CD4-positive, CD25-positive, alpha-beta regulatory T cell (primary cell): ENCODE results near the gene RAP2A. TPM values are rescaled to one million over a fixed set of nuclear protein-coding genes. Genes with fewer than 3 reads are reported as not detected.

ENCODE experiments used
- ATAC-seq, 2 donors: fragments of 150-1000 bp; cut with Tn5 transposase; one replicate each; pipeline ENCODE4 v1.10.0; 2021; ENCODE audit warnings: low read depth in 2 of 2, moderate number of reproducible peaks in 2 of 2, moderate library complexity in 1 of 2
- DNase-seq, 3 donors: peaks; one replicate each; pipeline versions ENCODE4 v3.0.0 to v3.0.0-alpha.2; 2012 to 2022; ENCODE audit warnings: mixed read lengths in 1 of 3
- H3K27ac ChIP-seq: one replicate; pipeline ENCODE4 v1.7.0; 2013; ENCODE audit warnings: mild to moderate bottlenecking, low read length; ENCODE audit not compliant: insufficient read depth, poor library complexity, severe bottlenecking
- H3K27me3 ChIP-seq: one replicate; pipeline ENCODE4 v1.7.0; 2013; ENCODE audit warnings: low read length; ENCODE audit not compliant: control insufficient read depth, insufficient read depth
- H3K36me3 ChIP-seq: one replicate; pipeline ENCODE4 v1.7.0; 2013; ENCODE audit warnings: mild to moderate bottlenecking, low read length, moderate library complexity; ENCODE audit not compliant: control insufficient read depth, insufficient read depth
- H3K4me1 ChIP-seq: 2 replicates; pipeline ENCODE4 v1.7.0; 2013; ENCODE audit warnings: mild to moderate bottlenecking, low read length; ENCODE audit not compliant: insufficient read depth, control insufficient read depth, poor library complexity, severe bottlenecking
- H3K4me3 ChIP-seq: one replicate; pipeline ENCODE4 v1.7.0; 2013; ENCODE audit warnings: low read depth, mild to moderate bottlenecking, low read length, moderate library complexity
- H3K9me3 ChIP-seq, 2 experiments: 1 replicate in 1 of 2; 2 replicates in 1 of 2; pipeline ENCODE4 v1.7.0; 2013; ENCODE audit warnings: low read length in 2 of 2, mild to moderate bottlenecking in 1 of 2, moderate library complexity in 1 of 2; ENCODE audit not compliant: control insufficient read depth in 2 of 2
- H3K27ac Mint-ChIP-seq, 3 donors: one replicate each; pipeline ENCODE4 v1.8.0; 2020 to 2022; ENCODE audit warnings: mild to moderate bottlenecking in 3 of 3, mixed read lengths in 3 of 3, moderate library complexity in 2 of 3
- H3K27me3 Mint-ChIP-seq: one replicate; pipeline ENCODE4 v1.8.0; 2022; ENCODE audit warnings: mild to moderate bottlenecking, mixed read lengths
- H3K36me3 Mint-ChIP-seq: one replicate; pipeline ENCODE4 v1.8.0; 2020; ENCODE audit warnings: mixed read lengths
- H3K4me1 Mint-ChIP-seq, 4 donors: one replicate each; pipeline ENCODE4 v1.8.0; 2020 to 2022; ENCODE audit warnings: mixed read lengths in 4 of 4, mild to moderate bottlenecking in 1 of 4
- H3K4me3 Mint-ChIP-seq, 4 donors: one replicate each; pipeline ENCODE4 v1.8.0; 2020 to 2022; ENCODE audit warnings: mild to moderate bottlenecking in 4 of 4, mixed read lengths in 4 of 4, moderate library complexity in 3 of 4
- H3K9me3 Mint-ChIP-seq, 7 donors: one replicate each; pipeline ENCODE4 v1.8.0; 2020 to 2022; ENCODE audit warnings: mixed read lengths in 7 of 7, mild to moderate bottlenecking in 3 of 7, moderate library complexity in 2 of 7
- polyA plus RNA-seq, 4 donors: library from polyadenylated mRNA; unstranded; fragments of 300-500 nt; fragmentation: Illumina TruSeq; gene quantifications; one replicate each; pipeline ENCODE4 v1.2.3, GENCODE V29; 2021
- total RNA-seq: library from RNA; stranded (reverse); gene quantifications from one replicate; pipeline ENCODE4 v1.2.3, GENCODE V29; 2022

The RAP2A gene
- total and polyA plus RNA-seq, 5 donors from 2014 or later, result 2.6 to 24.0 (median 4.9) TPM

DNA sequence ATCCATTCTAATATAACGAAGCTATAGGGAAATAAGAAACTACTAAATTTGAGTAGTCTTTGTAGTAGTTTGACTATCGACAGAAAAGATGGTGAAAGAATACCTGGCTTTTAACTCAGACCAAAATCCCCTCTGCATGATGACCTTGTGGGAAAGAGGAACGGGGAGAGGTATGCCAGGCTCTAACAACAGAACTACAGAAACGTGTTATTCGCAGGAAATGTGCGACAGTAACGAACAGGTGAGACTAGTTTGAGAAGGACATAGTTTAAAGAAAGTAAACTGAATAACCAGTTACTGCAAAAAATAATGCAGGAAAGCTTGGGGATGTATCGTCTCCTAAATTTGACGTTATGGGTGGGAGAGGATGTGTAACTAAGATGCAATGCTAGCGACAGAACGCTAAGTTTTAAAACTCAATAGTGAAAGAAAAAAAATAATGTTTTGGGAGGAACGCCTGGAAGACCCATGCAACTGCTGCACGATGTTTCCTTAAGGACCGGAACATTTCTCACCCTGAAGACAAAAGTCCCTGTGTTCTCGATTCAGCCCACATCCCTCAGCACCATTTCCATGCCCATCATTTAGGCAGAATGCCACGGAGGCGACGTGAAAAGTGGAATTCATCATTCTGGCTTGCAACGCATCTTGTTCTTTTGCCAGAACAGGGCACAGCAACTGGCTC, 1.6 kb upstream of the RAP2A start:
- H3K36me3 ChIP-seq, result no peaks in the 10 kb centered on the region
- ATAC-seq (no peak), DNase-seq (peak in 1 of 3 donors; percentile 7)
- Mint-ChIP-seq H3K27ac (peak overlapping the region; percentile 99 to 100 (median 99)), H3K4me1 (peaks cover 10 to 33% (median 25%) of the 10 kb centered on the region in 4 donors), H3K27me3 (peaks cover 11% of the 10 kb centered on the region), H3K36me3 (no peaks in the 10 kb centered on the region), H3K4me3 (peak overlapping the region; percentile 91 to 99 (median 98)), H3K9me3 (peaks cover 0 to 1% (median 0%) of the 10 kb centered on the region in 7 donors)
- H3K9me3 ChIP-seq, result no peaks in the 10 kb centered on the region
- H3K4me1 ChIP-seq, result peaks cover 28% of the 10 kb centered on the region
- peak overlapping the region; percentile 99 for H3K27ac ChIP-seq
- H3K27me3 ChIP-seq, result peaks cover 2% of the 10 kb centered on the region
- peak overlapping the region; percentile 98 for H3K4me3 ChIP-seq

DNA sequence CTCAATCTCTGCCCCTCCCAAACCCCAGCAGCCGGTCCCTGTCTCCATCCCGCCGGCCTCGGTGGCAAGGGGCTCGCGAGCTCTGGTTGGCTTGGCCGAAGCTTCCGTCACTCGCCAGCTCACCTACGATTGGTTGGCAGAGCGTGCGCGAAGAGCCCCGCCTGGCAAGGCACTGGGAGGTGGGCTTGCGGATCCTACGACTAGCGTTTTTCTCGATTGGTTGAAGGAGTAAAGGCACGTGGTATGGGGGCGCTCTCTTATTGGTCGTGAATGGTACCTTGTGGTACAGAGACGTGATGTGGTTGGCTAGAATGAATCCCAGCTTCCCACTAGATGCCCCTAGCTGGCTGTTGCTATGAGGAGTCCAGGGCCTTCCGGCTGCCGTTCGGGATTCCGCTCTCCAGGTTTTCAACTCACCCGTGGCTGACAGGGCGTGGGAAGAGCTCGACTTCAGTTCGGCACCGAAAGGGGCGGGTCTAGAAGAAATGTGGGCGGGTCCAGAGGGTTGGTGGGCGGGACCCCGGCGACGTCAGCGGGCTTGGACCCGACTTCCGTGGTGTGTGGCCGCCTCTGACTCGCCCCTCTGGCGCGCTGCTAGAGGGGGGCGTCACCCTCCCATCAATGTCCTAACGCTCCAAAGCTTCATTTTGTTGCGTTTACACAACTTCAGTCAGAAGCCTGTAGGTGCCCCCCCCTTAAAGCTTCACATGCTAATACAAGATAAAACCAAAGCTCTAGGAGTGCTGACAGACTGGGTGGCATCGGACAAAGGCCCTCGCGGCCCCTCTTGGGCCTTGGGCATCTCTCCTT, 847 bp upstream of the RAP2A start:
- DNase-seq, result peak; percentile 96 to 99 (median 99)
- Mint-ChIP-seq H3K27me3 (peaks cover 11% of the 10 kb centered on the region), H3K36me3 (no peaks in the 10 kb centered on the region), H3K4me3 (peak overlapping the region; percentile 91 to 99 (median 98)), H3K27ac (peak overlapping the region; percentile 99 to 100 (median 99)), H3K9me3 (peaks cover 0 to 1% (median 0%) of the 10 kb centered on the region in 7 donors), H3K4me1 (peaks cover 10 to 33% (median 26%) of the 10 kb centered on the region in 4 donors)
- H3K27ac ChIP-seq, result peak overlapping the region; percentile 99
- H3K4me1 ChIP-seq, result peaks cover 33% of the 10 kb centered on the region
- peak; percentile 81 for ATAC-seq
- H3K36me3 ChIP-seq, result no peaks in the 10 kb centered on the region
- H3K9me3 ChIP-seq, result no peaks in the 10 kb centered on the region
- H3K27me3 ChIP-seq, result peaks cover 2% of the 10 kb centered on the region
- peak overlapping the region; percentile 98 for H3K4me3 ChIP-seq

DNA sequence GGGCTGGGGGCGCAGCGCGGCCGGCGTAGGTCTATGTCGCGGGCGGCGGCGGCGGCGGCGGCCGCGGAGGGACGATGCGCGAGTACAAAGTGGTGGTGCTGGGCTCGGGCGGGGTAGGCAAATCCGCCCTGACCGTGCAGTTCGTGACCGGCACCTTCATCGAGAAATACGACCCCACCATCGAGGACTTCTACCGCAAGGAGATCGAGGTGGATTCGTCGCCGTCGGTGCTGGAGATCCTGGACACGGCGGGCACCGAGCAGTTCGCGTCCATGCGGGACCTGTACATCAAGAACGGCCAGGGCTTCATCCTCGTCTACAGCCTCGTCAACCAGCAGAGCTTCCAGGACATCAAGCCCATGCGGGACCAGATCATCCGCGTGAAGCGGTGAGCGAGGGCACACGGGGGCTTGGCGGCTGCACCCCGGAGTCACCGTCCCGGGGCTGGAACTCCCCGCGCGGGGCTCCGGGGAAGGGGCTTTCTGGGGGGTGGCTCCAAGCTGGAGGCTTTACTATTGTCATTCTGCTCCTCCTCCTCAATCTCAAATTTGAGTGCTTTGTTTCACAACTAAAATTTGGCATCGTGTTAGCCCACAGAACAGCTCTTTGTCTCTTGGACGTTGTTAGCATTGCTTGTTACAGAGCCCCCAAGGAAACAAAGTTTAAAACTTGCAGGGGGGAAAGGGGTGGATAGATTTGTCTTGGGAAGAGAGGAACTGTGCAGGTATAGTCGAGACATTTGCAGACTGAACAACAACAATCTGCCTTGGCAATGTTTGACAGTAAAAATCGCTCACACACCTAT, 630 bp downstream of the RAP2A start:
- peak overlapping the region; percentile 91 to 99 (median 94) for H3K4me3 Mint-ChIP-seq
- H3K27me3 Mint-ChIP-seq, result peaks cover 11% of the 10 kb centered on the region
- peaks cover 10 to 33% (median 26%) of the 10 kb centered on the region in 4 donors for H3K4me1 Mint-ChIP-seq
- H3K9me3 Mint-ChIP-seq, result peaks cover 0 to 1% (median 0%) of the 10 kb centered on the region in 7 donors
- peak; percentile 33 to 51 (median 50) for DNase-seq
- no peaks in the 10 kb centered on the region for H3K36me3 Mint-ChIP-seq
- peak overlapping the region; percentile 59 for H3K27ac ChIP-seq
- H3K36me3 ChIP-seq, result no peaks in the 10 kb centered on the region
- H3K27ac Mint-ChIP-seq, result peak overlapping the region; percentile 83 to 94 (median 89)
- H3K27me3 ChIP-seq, result peaks cover 2% of the 10 kb centered on the region
- no peak for ATAC-seq
- H3K4me1 ChIP-seq, result peaks cover 33% of the 10 kb centered on the region
- H3K9me3 ChIP-seq, result no peaks in the 10 kb centered on the region
- peak overlapping the region; percentile 90 for H3K4me3 ChIP-seq

GRCh38 chr13:97435323-97435722, 1.4 kb downstream of the RAP2A start:
- Mint-ChIP-seq H3K27me3 (peaks cover 7% of the 10 kb centered on the region), H3K9me3 (peaks cover 0 to 1% (median 0%) of the 10 kb centered on the region in 7 donors), H3K4me1 (peaks cover 10 to 33% (median 26%) of the 10 kb centered on the region in 4 donors), H3K27ac (peak overlapping the region; percentile 44 to 89 (median 83)), H3K36me3 (no peaks in the 10 kb centered on the region), H3K4me3 (peak overlapping the region; percentile 91 to 99 (median 94))
- Histone ChIP-seq H3K27ac (peak overlapping the region; percentile 7), H3K4me3 (peak overlapping the region; percentile 90), H3K4me1 (peaks cover 33% of the 10 kb centered on the region), H3K27me3 (no peaks in the 10 kb centered on the region), H3K36me3 (no peaks in the 10 kb centered on the region), H3K9me3 (no peaks in the 10 kb centered on the region)
- ATAC-seq, result no peak
- DNase-seq, result peak in 2 of 3 donors; percentile 0 to 50

DNA sequence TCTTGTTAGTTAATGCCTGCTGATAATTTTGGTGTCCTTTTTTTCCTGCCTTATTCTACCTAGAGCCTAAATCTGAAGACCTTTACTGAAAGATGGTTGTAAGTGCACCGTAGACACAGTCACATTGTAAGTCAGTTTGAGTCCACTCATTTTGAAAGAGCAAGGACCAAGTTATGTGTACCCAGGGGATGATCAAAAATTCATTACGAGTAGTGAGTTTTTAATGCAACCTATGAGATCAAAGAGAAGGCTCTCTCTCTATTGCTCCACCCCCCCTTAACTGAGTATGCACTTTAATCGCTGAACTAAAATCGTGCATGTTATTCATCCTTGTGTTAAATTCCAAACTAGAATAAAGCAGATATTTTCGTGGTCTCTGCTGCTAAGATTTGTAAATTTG, 1.8 kb downstream of the RAP2A start:
- H3K27me3 ChIP-seq, result no peaks in the 10 kb centered on the region
- DNase-seq (peak in 2 of 3 donors; percentile 9 to 60), ATAC-seq (no peak)
- no peaks in the 10 kb centered on the region for H3K36me3 ChIP-seq
- Mint-ChIP-seq H3K27me3 (peaks cover 7% of the 10 kb centered on the region), H3K27ac (peak overlapping the region; percentile 16 to 62 (median 44)), H3K36me3 (no peaks in the 10 kb centered on the region), H3K4me1 (peaks cover 10 to 33% (median 26%) of the 10 kb centered on the region in 4 donors), H3K4me3 (peak overlapping the region; percentile 86 to 93 (median 92)), H3K9me3 (peaks cover 0 to 1% (median 0%) of the 10 kb centered on the region in 7 donors)
- peak overlapping the region; percentile 90 for H3K4me3 ChIP-seq
- H3K27ac ChIP-seq, result peak overlapping the region; percentile 7
- H3K9me3 ChIP-seq, result no peaks in the 10 kb centered on the region
- peaks cover 33% of the 10 kb centered on the region for H3K4me1 ChIP-seq

- H3K27ac ChIP-seq, result no peak overlapping the region
- H3K36me3 Mint-ChIP-seq, result no peaks in the 10 kb centered on the region
- peaks cover 0 to 1% (median 0%) of the 10 kb centered on the region in 7 donors for H3K9me3 Mint-ChIP-seq
- H3K27me3 ChIP-seq, result no peaks in the 10 kb centered on the region
- peaks cover 32% of the 10 kb centered on the region for H3K4me1 ChIP-seq
- peaks cover 10 to 33% (median 27%) of the 10 kb centered on the region in 4 donors for H3K4me1 Mint-ChIP-seq
- ATAC-seq, result no peak
- H3K4me3 ChIP-seq, result peak overlapping the region; percentile 90
- DNase-seq, result no peak
- no peak overlapping the region for H3K27ac Mint-ChIP-seq
- H3K4me3 Mint-ChIP-seq, result peak overlapping the region in 3 of 4 donors; percentile 16 to 91 (median 42)
- H3K27me3 Mint-ChIP-seq, result peaks cover 7% of the 10 kb centered on the region
- H3K36me3 ChIP-seq, result no peaks in the 10 kb centered on the region
- no peaks in the 10 kb centered on the region for H3K9me3 ChIP-seq
Measured at GRCh38 chr13:97436845-97437244, 2.9 kb downstream of the RAP2A start.

GRCh38 chr13:97437729-97438128, 3.8 kb downstream of the RAP2A start:
- no peaks in the 10 kb centered on the region for H3K36me3 ChIP-seq
- peaks cover 25% of the 10 kb centered on the region for H3K4me1 ChIP-seq
- no peaks in the 10 kb centered on the region for H3K27me3 ChIP-seq
- H3K4me1 Mint-ChIP-seq, result peaks cover 13 to 26% (median 22%) of the 10 kb centered on the region in 4 donors
- H3K4me3 Mint-ChIP-seq, result no peak overlapping the region
- no peak for ATAC-seq
- peaks cover 2% of the 10 kb centered on the region for H3K36me3 Mint-ChIP-seq
- H3K9me3 ChIP-seq, result no peaks in the 10 kb centered on the region
- H3K27me3 Mint-ChIP-seq, result peaks cover 6% of the 10 kb centered on the region
- no peak overlapping the region for H3K27ac ChIP-seq
- no peak for DNase-seq
- no peak overlapping the region for H3K27ac Mint-ChIP-seq
- H3K9me3 Mint-ChIP-seq, result peaks cover 0 to 1% (median 0%) of the 10 kb centered on the region in 7 donors
- H3K4me3 ChIP-seq, result peak overlapping the region; percentile 2
